NT2/D1 (cell line): Measurements from ENCODE around the gene TSPAN9.

Experiments used
- DNase-seq: peaks from one replicate; pipeline ENCODE4 v3.0.0-alpha.2; 2011; ENCODE audit warnings: low read depth, low spot score
- H3K27me3 ChIP-seq: 2 replicates; pipeline ENCODE4 v1.6.0; 2011; ENCODE audit warnings: mild to moderate bottlenecking; ENCODE audit not compliant: insufficient read length, insufficient read depth
- H3K36me3 ChIP-seq: 2 replicates; pipeline ENCODE4 v1.6.1; 2011; ENCODE audit warnings: mild to moderate bottlenecking, low read length, mixed read lengths; ENCODE audit not compliant: insufficient read depth, insufficient read length
- H3K4me1 ChIP-seq: 2 replicates; pipeline ENCODE4 v1.5.1; 2011; ENCODE audit not compliant: insufficient read depth, insufficient read length
- H3K4me3 ChIP-seq: 2 replicates; pipeline ENCODE4 v1.5.1; 2011; ENCODE audit warnings: low read depth; ENCODE audit not compliant: insufficient read length
- H3K9ac ChIP-seq: 2 replicates; pipeline ENCODE4 v1.6.0; 2011; ENCODE audit warnings: low read depth; ENCODE audit not compliant: insufficient read length
- H3K9me3 ChIP-seq: 2 replicates; pipeline ENCODE4 v1.5.1; 2011; ENCODE audit warnings: mild to moderate bottlenecking, low read length; ENCODE audit not compliant: insufficient read depth
- SUZ12 ChIP-seq: IDR thresholded peaks from 2 replicates; pipeline ENCODE4 v1.6.1; 2011; ENCODE audit not compliant: insufficient read length, insufficient read depth; ENCODE audit errors: extremely low read depth
- YY1 ChIP-seq: IDR thresholded peaks from 2 replicates; pipeline ENCODE4 v1.6.1; 2011; ENCODE audit not compliant: insufficient read length, insufficient read depth
- ZNF274 ChIP-seq: IDR thresholded peaks from 2 replicates; pipeline ENCODE4 v1.6.1; 2011; ENCODE audit warnings: mild to moderate bottlenecking, low read depth, low read length

Gene TSPAN9

GRCh38 chr12:3105690-3106479 lies 28.7 kb downstream of the TSPAN9 start:
- Histone ChIP-seq H3K4me1 (peaks cover 34% of the 10 kb centered on the region), H3K36me3 (peaks cover 5% of the 10 kb centered on the region), H3K9me3 (no peaks in the 10 kb centered on the region), H3K4me3 (no peak overlapping the region), H3K9ac (peak overlapping the region; percentile 58), H3K27me3 (no peaks in the 10 kb centered on the region)
- TF ChIP-seq SUZ12 (no peak), YY1 (no peak), ZNF274 (no peak)
- DNase-seq, result no peak

GRCh38 chr12:3106579-3106978 lies 29.4 kb downstream of the TSPAN9 start:
- peak overlapping the region; percentile 38 for H3K9ac ChIP-seq
- DNase-seq, result no peak
- no peaks in the 10 kb centered on the region for H3K9me3 ChIP-seq
- no peaks in the 10 kb centered on the region for H3K27me3 ChIP-seq
- H3K4me1 ChIP-seq, result peaks cover 33% of the 10 kb centered on the region
- H3K4me3 ChIP-seq, result no peak overlapping the region
- TF ChIP-seq ZNF274 (no peak), YY1 (no peak), SUZ12 (no peak)
- H3K36me3 ChIP-seq, result peaks cover 9% of the 10 kb centered on the region

GRCh38 chr12:3107071-3107583 lies 29.9 kb downstream of the TSPAN9 start:
- Histone ChIP-seq H3K9me3 (no peaks in the 10 kb centered on the region), H3K27me3 (no peaks in the 10 kb centered on the region), H3K36me3 (peaks cover 9% of the 10 kb centered on the region), H3K4me3 (no peak overlapping the region), H3K9ac (peak overlapping the region; percentile 38), H3K4me1 (peaks cover 32% of the 10 kb centered on the region)
- peak; percentile 62 for DNase-seq
- TF ChIP-seq SUZ12 (no peak), YY1 (no peak), ZNF274 (no peak)

- TF ChIP-seq YY1 (no peak), ZNF274 (no peak), SUZ12 (no peak)
- H3K9me3 ChIP-seq, result no peaks in the 10 kb centered on the region
- H3K4me1 ChIP-seq, result peaks cover 32% of the 10 kb centered on the region
- DNase-seq, result no peak
- H3K4me3 ChIP-seq, result no peak overlapping the region
- H3K9ac ChIP-seq, result no peak overlapping the region
- no peaks in the 10 kb centered on the region for H3K27me3 ChIP-seq
- H3K36me3 ChIP-seq, result peaks cover 9% of the 10 kb centered on the region
These were observed 30.8 kb downstream of the TSPAN9 start for GRCh38 chr12:3107954-3108353.

GRCh38 chr12:3110578-3110977 lies 33.4 kb downstream of the TSPAN9 start:
- TF ChIP-seq ZNF274 (no peak), SUZ12 (no peak), YY1 (no peak)
- Histone ChIP-seq H3K9me3 (no peaks in the 10 kb centered on the region), H3K4me3 (no peak overlapping the region), H3K27me3 (no peaks in the 10 kb centered on the region), H3K36me3 (peaks cover 15% of the 10 kb centered on the region), H3K4me1 (peaks cover 21% of the 10 kb centered on the region), H3K9ac (no peak overlapping the region)
- no peak for DNase-seq

- TF ChIP-seq SUZ12 (no peak), ZNF274 (no peak), YY1 (no peak)
- no peaks in the 10 kb centered on the region for H3K9me3 ChIP-seq
- DNase-seq, result no peak
- H3K9ac ChIP-seq, result no peak overlapping the region
- H3K4me1 ChIP-seq, result peaks cover 16% of the 10 kb centered on the region
- peaks cover 14% of the 10 kb centered on the region for H3K36me3 ChIP-seq
- no peak overlapping the region for H3K4me3 ChIP-seq
- H3K27me3 ChIP-seq, result no peaks in the 10 kb centered on the region
These were observed 36.6 kb downstream of the TSPAN9 start for GRCh38 chr12:3113671-3114325.

GRCh38 chr12:3114671-3115070 lies 37.5 kb downstream of the TSPAN9 start:
- Histone ChIP-seq H3K4me1 (peaks cover 17% of the 10 kb centered on the region), H3K9me3 (no peaks in the 10 kb centered on the region), H3K9ac (no peak overlapping the region), H3K27me3 (no peaks in the 10 kb centered on the region), H3K4me3 (no peak overlapping the region), H3K36me3 (peaks cover 17% of the 10 kb centered on the region)
- no peak for DNase-seq
- TF ChIP-seq SUZ12 (no peak), YY1 (no peak)
